Activated CD4-positive, alpha-beta T cell treated with anti-CD3 and anti-CD28 coated beads, Interleukin-2, amount 50 U/mL, for 1 hour (primary cell): ENCODE measurements around the gene NPSR1.
"Not testable (repeated sequence)": the region's sequence is repeated elsewhere in the genome, so short reads cannot be mapped to it uniquely, and the experiment has no call there.

Experiments
- DNase-seq: peaks from one replicate; pipeline ENCODE4 v3.0.0-alpha.2; 2020

Gene NPSR1

DNA sequence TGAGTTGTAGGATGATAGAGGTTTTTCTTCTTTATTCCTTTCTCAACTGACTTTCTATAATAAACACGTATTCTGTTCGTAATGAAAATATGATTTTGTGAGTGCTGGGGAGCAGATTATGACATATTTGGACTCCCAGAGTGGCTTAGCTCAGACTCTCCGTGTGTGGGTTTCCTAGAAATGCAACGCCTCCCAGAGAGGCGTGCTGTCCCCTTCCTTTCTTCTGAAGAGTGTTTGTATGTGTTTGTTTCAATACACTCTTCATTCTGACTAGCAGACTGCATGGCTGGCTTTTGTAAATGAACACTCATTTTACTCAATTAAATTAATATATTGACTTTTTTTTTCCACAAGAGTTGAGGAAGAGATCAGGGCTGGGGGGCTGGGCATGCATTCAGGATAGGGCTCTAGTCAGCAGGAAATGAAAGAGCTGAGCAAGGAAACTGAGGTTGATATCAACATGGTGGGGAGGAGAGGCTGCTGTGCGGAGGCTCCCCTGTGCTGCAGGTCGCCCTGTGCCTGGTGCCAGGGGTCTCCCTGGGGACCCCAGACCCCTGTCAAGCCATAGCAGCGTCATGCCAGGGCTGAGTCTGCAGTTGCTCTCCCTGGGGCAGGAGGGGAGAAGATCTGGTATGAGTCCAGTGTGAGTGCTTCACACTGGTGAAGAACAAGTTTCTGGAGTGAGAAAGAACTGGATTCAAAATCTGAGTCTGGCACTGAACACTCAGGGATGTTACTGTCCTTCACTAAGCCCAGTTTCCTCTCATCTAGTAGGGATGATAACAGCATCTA lies 221.1 kb downstream of the NPSR1 start:
- DNase-seq: not testable (repeated sequence)

DNA sequence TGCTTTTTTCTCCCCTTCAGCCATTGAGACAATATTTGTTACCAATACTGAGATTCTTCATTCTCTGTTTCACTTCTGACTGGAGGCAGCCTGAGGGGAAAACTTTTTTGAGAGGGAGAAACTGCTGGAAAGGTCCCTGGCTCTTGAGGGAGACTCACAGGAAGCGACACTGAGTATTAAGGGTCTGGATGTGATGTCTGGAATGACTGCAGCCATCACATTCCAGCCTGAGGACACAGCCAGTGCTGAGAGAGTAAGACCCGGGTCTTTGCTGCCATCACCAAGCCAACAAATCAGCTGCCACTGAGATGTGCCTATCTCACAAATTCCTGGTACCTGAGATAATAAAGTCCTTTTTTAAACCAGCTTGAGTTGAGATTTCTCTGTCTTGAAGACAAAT lies 221.9 kb downstream of the NPSR1 start:
- DNase-seq: no peak

DNA sequence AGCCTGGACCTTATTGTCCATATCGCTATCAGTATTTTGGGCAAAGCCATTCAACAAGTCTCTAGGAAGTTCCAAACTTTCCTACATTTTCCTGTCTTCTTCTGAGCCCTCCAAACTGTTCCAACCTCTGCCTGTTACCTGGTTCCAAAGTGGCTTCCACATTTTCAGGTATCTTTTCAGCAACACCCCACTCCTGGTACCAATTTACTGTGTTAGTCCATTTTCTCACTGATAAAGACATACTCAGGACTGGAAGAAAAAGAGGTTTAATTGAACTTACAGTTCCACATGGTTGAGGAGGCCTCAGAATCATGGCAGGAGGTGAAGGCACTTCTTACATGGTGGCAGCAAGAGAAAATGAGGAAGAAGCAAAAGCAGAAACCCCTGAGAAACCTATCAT lies 225.8 kb downstream of the NPSR1 start:
- not testable (repeated sequence) for DNase-seq

DNA sequence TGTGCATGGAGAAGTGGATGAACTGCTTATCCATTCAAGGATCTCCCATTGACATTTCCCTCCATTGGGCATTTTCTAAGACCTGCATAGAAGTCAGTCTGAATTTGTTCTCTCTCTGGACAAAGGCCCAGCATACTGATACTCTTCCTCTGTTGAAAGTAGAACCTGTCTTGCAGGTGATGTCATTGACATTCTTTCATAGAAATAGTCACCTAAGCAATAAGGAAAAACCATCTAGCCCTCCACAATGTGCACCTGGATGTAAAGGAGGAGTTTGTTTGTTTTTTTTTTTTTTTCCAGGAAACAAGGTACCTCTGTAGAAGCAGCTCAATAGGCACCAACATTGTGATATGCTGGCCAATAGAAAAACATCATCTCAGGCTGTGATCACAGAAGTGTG lies 228.8 kb downstream of the NPSR1 start:
- DNase-seq: no peak

DNA sequence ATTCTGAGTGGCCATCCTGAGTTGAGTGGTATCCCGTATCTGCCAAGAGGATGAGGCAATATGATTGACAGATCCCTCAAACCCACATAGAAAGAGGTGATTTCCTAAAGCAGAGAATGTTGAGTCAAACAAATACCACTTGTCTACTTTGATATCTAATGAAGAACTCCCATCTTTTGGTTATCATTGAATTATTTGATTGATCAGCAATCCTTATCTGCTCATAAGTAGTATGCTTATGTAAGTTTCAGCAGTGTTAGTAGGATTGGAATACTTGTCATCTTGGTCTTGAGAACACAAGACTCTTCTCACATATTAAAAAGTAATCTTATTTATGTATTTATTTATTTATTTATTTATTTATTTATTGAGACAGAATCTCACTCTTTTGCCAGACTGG lies 231.9 kb downstream of the NPSR1 start:
- no peak for DNase-seq

DNA sequence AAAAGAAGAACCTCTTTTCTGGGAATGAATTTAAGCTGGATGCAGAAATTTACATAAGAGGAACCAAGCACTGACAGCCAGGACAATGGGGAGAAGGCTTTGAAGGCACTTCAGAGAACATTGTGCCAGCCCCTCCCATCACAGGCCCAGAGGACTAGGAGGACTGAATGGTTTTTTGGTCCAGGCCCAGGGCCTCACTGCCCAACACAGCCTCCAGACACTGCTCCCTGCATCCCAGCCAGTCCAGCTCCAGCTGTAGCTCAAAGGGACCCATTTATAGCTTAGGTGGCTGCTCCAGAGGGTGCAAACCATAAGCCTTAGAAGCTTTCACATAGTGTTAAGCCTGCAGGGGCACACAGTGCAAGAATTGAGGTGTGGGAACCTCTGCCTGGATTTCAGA lies 237.2 kb downstream of the NPSR1 start:
- DNase-seq: no peak
